ENCODE data around the gene NLRP3.
A peak's percentile ranks its signal among the peaks of the same experiment; 100 is the strongest.

- TF ChIP-seq CTCF (conservative IDR thresholded peaks at IDR 0.05; ENCODE audit: low read depth in 2 of 2) = peak; percentile 93 to 99
- no peak for TF ChIP-seq POLR2AphosphoS5 (IDR thresholded peaks at IDR 0.05; ENCODE audit: low read depth)
- TF ChIP-seq REST (IDR thresholded peaks at IDR 0.05; ENCODE audit: unreplicated experiment) = no peak
- no peak for TF ChIP-seq NANOG (IDR thresholded peaks at IDR 0.05; ENCODE audit: borderline replicate concordance)
- TF ChIP-seq EZH2 (IDR thresholded peaks at IDR 0.05; ENCODE audit: low read depth, unreplicated experiment) = no peak
- no peak for TF ChIP-seq JUNB (IDR thresholded peaks at IDR 0.05; ENCODE audit: unreplicated experiment)
- no peak for TF ChIP-seq EZH2phosphoT487 (IDR thresholded peaks at IDR 0.05; ENCODE audit: unreplicated experiment)
- TF ChIP-seq STAT1 (IDR thresholded peaks at IDR 0.05; ENCODE audit: unreplicated experiment) = no peak
- no peak for TF ChIP-seq CREB1 (CRISPR knock-in tag; IDR thresholded peaks at IDR 0.05; ENCODE audit: low read depth)
- no peak; the same call in 1 of the 2 replicates for TF ChIP-seq ETS1 (IDR thresholded peaks at IDR 0.05)
Measured at GRCh38 chr1:247390116-247390791, 25.7 kb upstream of the NLRP3 start.
